DND-41 (cell line): ENCODE results near the gene HACL1.

ENCODE experiments used
- EZH2 ChIP-seq: IDR thresholded peaks from 3 replicates; pipeline ENCODE4 v1.6.1; 2012; ENCODE audit warnings: borderline replicate concordance, low read depth, mild to moderate bottlenecking, moderate library complexity, low read length, inconsistent platforms; ENCODE audit not compliant: severe bottlenecking
- TF ChIP-seq, protein P1 (sequence below): IDR thresholded peaks from 2 replicates; pipeline ENCODE4 v1.5.1; 2012; ENCODE audit warnings: borderline replicate concordance, low read length, moderate library complexity, mild to moderate bottlenecking; ENCODE audit not compliant: poor library complexity, severe bottlenecking; ENCODE audit errors: extremely low read depth

DNA sequence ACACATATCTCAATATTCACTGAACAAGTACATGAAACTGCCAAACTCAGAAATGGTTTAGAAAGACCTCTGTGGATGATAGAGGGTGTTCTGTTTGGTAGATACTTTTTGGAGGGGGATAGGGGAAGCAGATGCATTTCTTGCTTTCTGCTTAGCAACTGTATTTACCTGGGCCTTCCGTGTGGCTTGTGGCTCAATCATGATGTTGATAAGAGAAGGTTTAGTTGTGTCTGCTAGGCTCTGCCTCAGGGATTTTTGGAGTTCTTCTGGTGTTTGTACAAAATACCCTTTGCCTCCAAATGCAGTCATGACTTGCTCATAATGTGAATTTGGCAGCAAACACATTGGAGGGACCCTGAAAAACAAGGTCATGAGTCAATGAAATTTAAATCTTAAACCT is 38.2 kb downstream of the HACL1 start:
- TF ChIP-seq, protein P1, sequence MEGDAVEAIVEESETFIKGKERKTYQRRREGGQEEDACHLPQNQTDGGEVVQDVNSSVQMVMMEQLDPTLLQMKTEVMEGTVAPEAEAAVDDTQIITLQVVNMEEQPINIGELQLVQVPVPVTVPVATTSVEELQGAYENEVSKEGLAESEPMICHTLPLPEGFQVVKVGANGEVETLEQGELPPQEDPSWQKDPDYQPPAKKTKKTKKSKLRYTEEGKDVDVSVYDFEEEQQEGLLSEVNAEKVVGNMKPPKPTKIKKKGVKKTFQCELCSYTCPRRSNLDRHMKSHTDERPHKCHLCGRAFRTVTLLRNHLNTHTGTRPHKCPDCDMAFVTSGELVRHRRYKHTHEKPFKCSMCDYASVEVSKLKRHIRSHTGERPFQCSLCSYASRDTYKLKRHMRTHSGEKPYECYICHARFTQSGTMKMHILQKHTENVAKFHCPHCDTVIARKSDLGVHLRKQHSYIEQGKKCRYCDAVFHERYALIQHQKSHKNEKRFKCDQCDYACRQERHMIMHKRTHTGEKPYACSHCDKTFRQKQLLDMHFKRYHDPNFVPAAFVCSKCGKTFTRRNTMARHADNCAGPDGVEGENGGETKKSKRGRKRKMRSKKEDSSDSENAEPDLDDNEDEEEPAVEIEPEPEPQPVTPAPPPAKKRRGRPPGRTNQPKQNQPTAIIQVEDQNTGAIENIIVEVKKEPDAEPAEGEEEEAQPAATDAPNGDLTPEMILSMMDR: no peak
- TF ChIP-seq EZH2: no peak
